Measurements from ENCODE around the gene YRDC.

- TF ChIP-seq, protein P1, sequence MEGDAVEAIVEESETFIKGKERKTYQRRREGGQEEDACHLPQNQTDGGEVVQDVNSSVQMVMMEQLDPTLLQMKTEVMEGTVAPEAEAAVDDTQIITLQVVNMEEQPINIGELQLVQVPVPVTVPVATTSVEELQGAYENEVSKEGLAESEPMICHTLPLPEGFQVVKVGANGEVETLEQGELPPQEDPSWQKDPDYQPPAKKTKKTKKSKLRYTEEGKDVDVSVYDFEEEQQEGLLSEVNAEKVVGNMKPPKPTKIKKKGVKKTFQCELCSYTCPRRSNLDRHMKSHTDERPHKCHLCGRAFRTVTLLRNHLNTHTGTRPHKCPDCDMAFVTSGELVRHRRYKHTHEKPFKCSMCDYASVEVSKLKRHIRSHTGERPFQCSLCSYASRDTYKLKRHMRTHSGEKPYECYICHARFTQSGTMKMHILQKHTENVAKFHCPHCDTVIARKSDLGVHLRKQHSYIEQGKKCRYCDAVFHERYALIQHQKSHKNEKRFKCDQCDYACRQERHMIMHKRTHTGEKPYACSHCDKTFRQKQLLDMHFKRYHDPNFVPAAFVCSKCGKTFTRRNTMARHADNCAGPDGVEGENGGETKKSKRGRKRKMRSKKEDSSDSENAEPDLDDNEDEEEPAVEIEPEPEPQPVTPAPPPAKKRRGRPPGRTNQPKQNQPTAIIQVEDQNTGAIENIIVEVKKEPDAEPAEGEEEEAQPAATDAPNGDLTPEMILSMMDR (IDR thresholded peaks at IDR 0.05 in 2 of 3, conservative IDR thresholded peaks at IDR 0.05 in 1 of 3; ENCODE audit: insufficient read depth in 2 of 3, low read depth in 1 of 3, low read length in 3 of 3) = peak in 1 of 3 experiments; percentile 14; a peak in 1 of 6 replicates
- no peak for TF ChIP-seq HDGF (IDR thresholded peaks at IDR 0.05)
Observed at GRCh38 chr1:37808369-37809319, 636 bp upstream of the YRDC start.
